GM12878 (cell line): ENCODE data around the gene SPP2. TPM values are rescaled to one million over a fixed set of nuclear protein-coding genes. Genes with fewer than 3 reads are reported as not detected.

ENCODE experiments used
- ATAC-seq: fragments of 200-7000 bp; cut with Tn5 transposase; 3 replicates; pipeline ENCODE4 v1.9.1; 2020; ENCODE audit warnings: mild to moderate bottlenecking, moderate library complexity
- BruUV-seq: library from RNA; stranded (reverse); fragments of 400-500 nt; replicated peaks from 2 replicates; lab custom pipeline; 2021; lab: Mats Ljungman, UMichigan
- CTCF ChIA-PET: fragments of 300-600 bp; sonication (Branson Sonifier 250); formaldehyde crosslinking; extraction: SDS; loops from one replicate; lab custom pipeline; 2021; ENCODE audit warnings: inconsistent platforms; lab: Yijun Ruan, JAX
- POLR2A ChIA-PET: fragments of 350-600 bp; formaldehyde crosslinking; extraction: SDS; loops from one replicate; lab custom pipeline; 2021; ENCODE audit warnings: inconsistent platforms; lab: Charles Lee
- RAD21 ChIA-PET: fragments of 300-600 bp; sonication (Branson Sonifier 250); formaldehyde crosslinking; loops from one replicate; lab custom pipeline; 2023; ENCODE audit warnings: antibody characterized with exemption; ENCODE audit not compliant: unreplicated experiment; lab: Charles Lee
- SMC1A ChIA-PET: fragments of 300-600 bp; sonication (Branson Sonifier 250); formaldehyde crosslinking; loops from one replicate; lab custom pipeline; 2023; ENCODE audit not compliant: unreplicated experiment, uncharacterized antibody; lab: Charles Lee
- DNase-seq: peaks from one replicate; pipeline ENCODE4 v3.0.0-alpha.2; 2011; ENCODE audit warnings: low read depth, low spot score
- FAIRE-seq: peaks from 3 replicates; lab custom pipeline; 2011; peaks lifted over from hg19 to GRCh38; lab: Jason Lieb, UNC
- H2AFZ ChIP-seq: 2 replicates; pipeline ENCODE4 v1.6.0; 2011; ENCODE audit warnings: low read depth, low read length, control low read depth; ENCODE audit not compliant: control insufficient read depth
- H3K27ac ChIP-seq: 2 replicates; pipeline ENCODE4 v1.5.1; 2011; ENCODE audit warnings: control low read depth; ENCODE audit not compliant: control insufficient read depth, insufficient read depth
- H3K27me3 ChIP-seq, 2 experiments: replicated peaks in 1 of 2; 2 replicates each; pipeline versions ENCODE4 v1.6.0 to v1.6.1; 2011; ENCODE audit warnings: low read length in 1 of 2; ENCODE audit not compliant: control insufficient read depth in 2 of 2, insufficient read depth in 2 of 2
- H3K36me3 ChIP-seq, 2 experiments: 2 replicates each; pipeline ENCODE4 v1.5.1; 2011; ENCODE audit warnings: low read length in 1 of 2; ENCODE audit not compliant: control insufficient read depth in 2 of 2, insufficient read depth in 2 of 2
- H3K4me1 ChIP-seq: 2 replicates; pipeline ENCODE4 v1.6.1; 2011; ENCODE audit warnings: mild to moderate bottlenecking, low read length, moderate library complexity, mixed read lengths; ENCODE audit not compliant: control insufficient read depth, insufficient read depth
- H3K4me2 ChIP-seq: 2 replicates; pipeline ENCODE4 v1.6.0; 2011; ENCODE audit warnings: control low read depth; ENCODE audit not compliant: control insufficient read depth, insufficient read depth
- H3K4me3 ChIP-seq: fragments of 200-600 bp; sonication (generic); 2 replicates; pipeline ENCODE4 v1.5.1; 2016
- H3K79me2 ChIP-seq: 2 replicates; pipeline ENCODE4 v1.6.0; 2011; ENCODE audit warnings: low read length; ENCODE audit not compliant: control insufficient read depth, insufficient read depth
- H3K9ac ChIP-seq: 2 replicates; pipeline ENCODE4 v1.8.0; 2011; ENCODE audit warnings: low read length, control low read depth, mixed read lengths; ENCODE audit not compliant: control insufficient read depth, insufficient read depth
- H3K9me3 ChIP-seq: replicated peaks from 3 replicates; pipeline ENCODE4 v1.5.1; 2011; ENCODE audit warnings: mild to moderate bottlenecking, low read length; ENCODE audit not compliant: control insufficient read depth, insufficient read depth
- H4K20me1 ChIP-seq: 2 replicates; pipeline ENCODE4 v1.6.0; 2011; ENCODE audit not compliant: control insufficient read depth, insufficient read depth
- ATF7 ChIP-seq: fragments of 450-650 bp; IDR thresholded peaks from 2 replicates; pipeline ENCODE4 v1.6.1; 2016; ENCODE audit warnings: low read depth, mild to moderate bottlenecking
- CEBPB ChIP-seq, 2 experiments: fragments of 150-350 bp in 1 of 2; IDR thresholded peaks; 2 replicates each; pipeline ENCODE4 v1.6.1; 2012 to 2014; ENCODE audit warnings: low read depth in 2 of 2, low read length in 2 of 2, borderline replicate concordance in 1 of 2, inconsistent platforms in 1 of 2
- ESRRA ChIP-seq: IDR thresholded peaks from 2 replicates; pipeline ENCODE4 v1.6.1; 2012; ENCODE audit warnings: mild to moderate bottlenecking, low read length, improper control_type of control experiment
- FOS ChIP-seq: IDR thresholded peaks from 3 replicates; pipeline ENCODE4 v1.6.1; 2011; ENCODE audit warnings: borderline replicate concordance; ENCODE audit not compliant: insufficient read length; ENCODE audit errors: extremely low read depth
- MEF2A ChIP-seq: IDR thresholded peaks from 2 replicates; pipeline ENCODE4 v1.6.1; 2011; ENCODE audit warnings: low read depth, mild to moderate bottlenecking, low read length, moderate library complexity; ENCODE audit not compliant: insufficient read depth
- ZZZ3 ChIP-seq: IDR thresholded peaks from 2 replicates; pipeline ENCODE4 v1.6.1; 2011; ENCODE audit warnings: low read depth; ENCODE audit not compliant: control insufficient read depth, insufficient read length
- WGBS: methylation state at CpG from one replicate; pipeline ENCODE4 v1.1.6; 2016; ENCODE audit warnings: low lambda C conversion rate; ENCODE audit not compliant: insufficient replicate concordance, insufficient coverage; ENCODE audit errors: missing lambda C conversion rate; 5-methylcytosine and 5-hydroxymethylcytosine counted together
- in situ Hi-C: fragments of 300-500 bp; cut with MboI; formaldehyde crosslinking; loops from 9 replicates; pipeline ENCODE4 v1.14.3; 2018; ENCODE audit warnings: mixed read lengths
- intact Hi-C: fragments of 100-400 bp; cut with micrococcal nuclease; formaldehyde crosslinking; loops from one replicate; pipeline ENCODE4 v1.14.2; 2022; ENCODE audit not compliant: unreplicated experiment
- polyA plus RNA-seq, 11 experiments: library from polyadenylated mRNA; depleted of rRNA in 4 of 11; unstranded in 6 of 11; stranded (reverse) in 5 of 11; fragments of >200 nt; fragmentation: Nextera tagmentation in 4 of 11; fragmentation: Illumina TruSeq in 1 of 11; extraction: Ambion mirVana in 4 of 11; extraction: Trizol in 1 of 11; gene quantifications; 1 replicate in 1 of 11; 2 replicates in 10 of 11; pipeline versions ENCODE4 v1.2.1 to v1.2.3, GENCODE V29; 2011 to 2016; ENCODE audit warnings: inconsistent platforms in 2 of 11, missing spikeins in 2 of 11, low read depth in 1 of 11
- total RNA-seq, 4 experiments: library from RNA; depleted of rRNA in 3 of 4; stranded (reverse); fragments of >200 nt in 3 of 4; fragmentation: Illumina TruSeq in 1 of 4; extraction: Trizol in 1 of 4; gene quantifications; 2 replicates each; pipeline versions ENCODE4 v1.2.1 to v1.2.3, GENCODE V29; 2013 to 2021

SPP2 gene
- total and polyA plus RNA-seq, 10 of the 15 experiments (the other 5 are each of a cell fraction or from before 2014, with no cell fraction given), result not detected

DNA sequence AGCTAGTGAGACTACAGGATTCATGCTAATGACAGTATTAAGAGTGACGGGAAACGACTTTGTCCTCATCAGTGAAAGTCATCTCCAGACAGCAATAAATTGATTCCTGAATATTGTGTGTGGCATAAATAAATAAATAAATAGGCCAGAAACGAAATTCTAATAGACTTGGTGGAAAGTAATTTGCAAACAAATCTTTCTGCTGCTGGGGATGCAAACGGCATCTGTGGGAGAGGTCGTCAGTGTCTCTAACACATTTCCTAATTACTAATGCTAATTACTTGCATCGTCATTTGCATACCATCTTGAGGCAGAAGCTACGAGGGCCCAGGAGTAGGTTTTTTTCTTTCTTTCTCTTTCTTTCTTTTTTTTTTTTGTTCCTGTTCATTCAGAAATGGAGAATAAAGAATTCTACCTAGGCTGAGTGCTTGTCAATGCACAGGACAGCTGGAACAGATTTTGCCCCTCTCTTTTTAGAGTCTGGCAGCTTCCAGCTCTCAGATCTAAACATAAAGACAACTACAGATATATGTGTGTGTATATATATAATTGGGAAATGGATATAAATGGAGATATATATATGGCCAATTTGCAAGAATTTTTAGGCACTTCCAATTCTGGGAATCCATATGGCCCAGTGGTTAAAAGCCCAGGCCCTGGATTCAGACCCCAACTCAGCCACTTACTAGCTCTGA, 75.1 kb downstream of the SPP2 start:
- no peak overlapping the region for H3K9ac ChIP-seq
- ChIA-PET RAD21 (interaction anchor here (0.7 kb wide), 1 partner anchor 376 kb away, joined by 3 read pairs; no protein-coding TSS in a partner anchor), CTCF (interaction anchor here (1.0 kb wide), 1 partner anchor 10 kb away, joined by 3 read pairs; no protein-coding TSS in a partner anchor), SMC1A (no interaction called here), POLR2A (no interaction called here)
- peaks cover 0 to 2% of the 10 kb centered on the region in 2 experiments; a peak in 2 of 4 replicates for H3K27me3 ChIP-seq
- DNase-seq, result no peak
- ATAC-seq, result no peak
- H3K79me2 ChIP-seq, result no peaks in the 10 kb centered on the region
- no peaks in the 10 kb centered on the region for H3K36me3 ChIP-seq
- H3K4me3 ChIP-seq, result no peak overlapping the region
- no peak for TF ChIP-seq MEF2A
- in situ Hi-C loops (no loop called here), intact Hi-C loops (no loop called here)
- BruUV-seq, result no TSS peak
- H3K9me3 ChIP-seq, result no peaks in the 10 kb centered on the region
- FAIRE-seq, result no peak
- no peak overlapping the region for H3K4me2 ChIP-seq
- no peaks in the 10 kb centered on the region for H3K4me1 ChIP-seq
- H4K20me1 ChIP-seq, result no peaks in the 10 kb centered on the region
- H2AFZ ChIP-seq, result no peak overlapping the region
- WGBS, result under 1% methylated on average over 7 of the region's 7 CpGs
- no peak overlapping the region for H3K27ac ChIP-seq

DNA sequence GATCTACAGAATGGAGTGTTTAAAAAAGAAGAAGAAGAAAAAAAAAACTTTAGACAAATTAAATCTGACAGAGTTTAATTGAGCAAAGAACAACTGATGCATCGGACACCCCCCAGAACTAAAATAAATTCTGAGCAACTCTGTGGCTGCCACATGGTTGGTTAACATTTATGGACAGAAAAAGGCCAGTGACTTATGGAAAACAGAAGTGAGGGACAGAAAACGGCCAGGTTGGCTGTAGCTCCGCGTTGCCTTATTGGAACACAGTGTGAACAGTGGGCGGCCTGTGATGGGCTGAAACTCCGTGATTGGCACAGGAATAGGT, 75.6 kb downstream of the SPP2 start:
- ChIA-PET POLR2A (no interaction called here), SMC1A (no interaction called here), RAD21 (interaction anchor here (0.7 kb wide), 1 partner anchor 376 kb away, joined by 3 read pairs; no protein-coding TSS in a partner anchor), CTCF (interaction anchor here (1.0 kb wide), 1 partner anchor 9 kb away, joined by 3 read pairs; no protein-coding TSS in a partner anchor)
- Histone ChIP-seq H3K4me1 (no peaks in the 10 kb centered on the region), H3K79me2 (no peaks in the 10 kb centered on the region), H3K36me3 (no peaks in the 10 kb centered on the region), H3K9me3 (no peaks in the 10 kb centered on the region), H3K9ac (no peak overlapping the region), H2AFZ (no peak overlapping the region), H4K20me1 (no peaks in the 10 kb centered on the region), H3K4me2 (no peak overlapping the region), H3K27me3 (peaks cover 0 to 2% of the 10 kb centered on the region in 2 experiments; a peak in 2 of 4 replicates), H3K27ac (no peak overlapping the region), H3K4me3 (no peak overlapping the region)
- ATAC-seq (no peak), FAIRE-seq (no peak), DNase-seq (no peak)
- no TSS peak for BruUV-seq
- intact Hi-C loops (no loop called here), in situ Hi-C loops (no loop called here)
- 56% methylated on average over 6 of the region's 6 CpGs for WGBS
- no peak for TF ChIP-seq ESRRA
- TF ChIP-seq CEBPB (IDR thresholded peaks at IDR 0.05; ENCODE audit: borderline replicate concordance in 1 of 2, low read depth in 2 of 2, low read length in 2 of 2), result no peak
- TF ChIP-seq FOS, result no peak
- TF ChIP-seq ZZZ3, result no peak
- TF ChIP-seq ATF7, result no peak

Other genes with a start within 250 kb of the SPP2 start
- 27.0 and 28.9 TPM in 2 replicates for gene HJURP, start 196.2 kb upstream of the SPP2 start, total RNA-seq (2014; rRNA removed)
- gene HJURP, start 196.2 kb upstream of the SPP2 start, total RNA-seq (2014; rRNA removed; fragmentation: Illumina TruSeq; extraction: Trizol), result 35.3 and 35.4 TPM in 2 replicates
- gene HJURP, start 196.2 kb upstream of the SPP2 start, total RNA-seq (2021), result 45.6 and 49.6 TPM in 2 replicates
- gene HJURP, start 196.2 kb upstream of the SPP2 start, polyA plus RNA-seq (2011; rRNA removed), result 57.4 and 68.9 TPM in 2 replicates
- 45.2 and 49.7 TPM in 2 replicates for gene HJURP, start 196.2 kb upstream of the SPP2 start, polyA plus RNA-seq (2014; fragmentation: Illumina TruSeq; extraction: Trizol)
- gene HJURP, start 196.2 kb upstream of the SPP2 start, polyA plus RNA-seq (2014; fragmentation: Nextera tagmentation; extraction: Ambion mirVana), result 10 to 100 TPM; 12.7 to 12.9 TPM
- 43.6 and 43.7 TPM in 2 replicates for gene HJURP, start 196.2 kb upstream of the SPP2 start, polyA plus RNA-seq (2014; rRNA removed)
- 10 to 100 TPM; 52.4 to 63.1 TPM for gene HJURP, start 196.2 kb upstream of the SPP2 start, polyA plus RNA-seq (2016; fragmentation: Nextera tagmentation; extraction: Ambion mirVana)
- gene TRPM8, start 133.3 kb upstream of the SPP2 start, total RNA-seq (2014; rRNA removed), result not detected in 2 replicates
- gene TRPM8, start 133.3 kb upstream of the SPP2 start, total RNA-seq (2014; rRNA removed; fragmentation: Illumina TruSeq; extraction: Trizol), result not detected in 2 replicates
- not detected in 2 replicates for gene TRPM8, start 133.3 kb upstream of the SPP2 start, total RNA-seq (2021)
- gene TRPM8, start 133.3 kb upstream of the SPP2 start, polyA plus RNA-seq (2011; rRNA removed), result 3.9 and 5.5 TPM in 2 replicates
- gene TRPM8, start 133.3 kb upstream of the SPP2 start, polyA plus RNA-seq (2014; fragmentation: Illumina TruSeq; extraction: Trizol), result not detected in 2 replicates
- gene TRPM8, start 133.3 kb upstream of the SPP2 start, polyA plus RNA-seq (2014; fragmentation: Nextera tagmentation; extraction: Ambion mirVana), result not detected
- 0.04 TPM in 1 of 2 replicates, not detected in the other for gene TRPM8, start 133.3 kb upstream of the SPP2 start, polyA plus RNA-seq (2014; rRNA removed)
- gene TRPM8, start 133.3 kb upstream of the SPP2 start, polyA plus RNA-seq (2016; fragmentation: Nextera tagmentation; extraction: Ambion mirVana), result not detected